HG03442 (cell line): ENCODE results near the gene ABCC1.

ENCODE experiments used
- ATAC-seq: cut with Tn5 transposase; IDR thresholded peaks from one replicate; pipeline ENCODE4 v1.9.1; 2021; ENCODE audit warnings: mild to moderate bottlenecking, moderate library complexity; ENCODE audit not compliant: unreplicated experiment

Gene ABCC1

DNA sequence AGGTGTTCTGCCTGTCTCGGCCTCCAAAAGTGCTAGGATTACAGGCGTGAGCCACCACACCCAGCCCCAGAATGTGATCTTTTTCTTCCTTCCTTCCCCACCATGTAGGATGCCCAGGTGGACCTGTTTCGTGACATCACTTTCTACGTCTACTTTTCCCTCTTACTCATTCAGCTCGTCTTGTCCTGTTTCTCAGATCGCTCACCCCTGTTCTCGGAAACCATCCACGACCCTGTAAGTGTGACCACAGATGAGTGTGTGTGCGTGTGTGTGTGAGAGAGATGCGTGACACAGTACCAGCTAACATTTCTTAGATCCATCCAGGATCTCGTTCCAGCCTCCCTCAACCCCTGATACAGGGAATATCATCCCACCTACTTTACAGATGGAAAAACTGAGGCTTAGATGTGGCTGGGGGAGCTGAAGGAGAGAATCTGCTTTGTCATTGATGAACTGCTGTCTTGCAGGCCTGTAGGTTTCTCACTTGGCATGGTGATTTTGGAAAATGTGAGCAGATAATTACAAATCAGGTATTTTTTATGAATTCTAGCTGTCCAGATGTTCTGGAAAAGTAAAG, 67.1 kb downstream of the ABCC1 start:
- ATAC-seq = no peak

DNA sequence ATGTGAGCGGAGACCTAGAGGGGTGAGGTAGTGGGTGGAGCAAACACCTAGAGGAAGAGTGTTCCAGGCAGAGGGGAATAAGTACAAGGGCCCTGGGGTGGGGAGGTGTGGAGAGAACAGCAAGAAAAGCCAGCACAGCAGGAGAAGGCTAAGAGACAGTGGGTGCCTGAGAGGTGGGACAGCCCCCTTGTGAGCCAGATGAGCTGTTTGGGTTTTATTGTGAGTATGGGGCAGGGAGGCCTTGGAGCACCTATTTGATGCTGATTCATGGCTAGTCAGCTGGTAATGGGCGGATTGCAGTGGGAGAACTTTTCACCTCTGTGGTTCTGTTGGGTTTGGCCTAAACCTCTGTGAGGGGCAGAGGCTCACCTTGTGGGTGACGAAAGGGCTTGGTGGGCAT, 68.4 kb downstream of the ABCC1 start:
- no peak for ATAC-seq

DNA sequence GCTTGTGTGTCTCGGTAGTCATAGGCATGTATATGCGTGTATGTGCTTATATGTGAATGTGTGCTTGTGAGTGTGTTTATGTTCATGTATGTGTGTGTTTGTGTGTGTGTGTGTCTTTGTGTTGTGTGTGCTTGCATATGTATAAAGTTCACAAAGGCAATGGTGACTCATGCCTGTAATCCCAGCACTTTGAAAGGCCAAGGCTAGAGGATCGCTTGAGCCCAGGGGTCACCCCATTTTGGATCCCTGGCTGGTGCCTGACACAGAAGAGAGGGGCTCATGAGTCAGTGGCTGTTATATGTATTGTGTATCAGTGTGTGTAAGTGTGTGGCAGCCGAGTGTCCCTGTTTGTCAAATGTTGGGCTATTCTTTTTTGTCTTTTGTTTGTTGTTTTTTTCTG, 69.3 kb downstream of the ABCC1 start:
- no peak for ATAC-seq

DNA sequence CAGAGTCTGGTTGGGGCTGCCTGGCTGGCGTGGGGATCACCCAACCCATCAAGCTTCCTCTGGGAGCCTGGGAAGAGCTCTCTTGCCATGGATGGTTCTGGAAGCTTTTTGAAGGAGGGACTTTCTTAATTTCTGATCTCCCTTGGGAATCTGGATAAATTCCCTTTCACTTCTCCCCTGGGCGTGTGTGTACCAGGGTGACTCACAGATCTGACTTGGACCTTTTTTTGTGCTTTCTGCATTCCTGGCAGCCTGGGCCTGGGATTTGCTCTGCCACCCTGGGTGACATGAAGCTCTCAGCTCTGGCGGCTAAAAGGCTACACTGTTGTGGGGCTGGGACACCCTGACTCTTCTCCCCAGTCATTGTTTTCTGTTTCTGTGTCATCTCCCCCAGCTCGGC, 70.1 kb downstream of the ABCC1 start:
- ATAC-seq = no peak

DNA sequence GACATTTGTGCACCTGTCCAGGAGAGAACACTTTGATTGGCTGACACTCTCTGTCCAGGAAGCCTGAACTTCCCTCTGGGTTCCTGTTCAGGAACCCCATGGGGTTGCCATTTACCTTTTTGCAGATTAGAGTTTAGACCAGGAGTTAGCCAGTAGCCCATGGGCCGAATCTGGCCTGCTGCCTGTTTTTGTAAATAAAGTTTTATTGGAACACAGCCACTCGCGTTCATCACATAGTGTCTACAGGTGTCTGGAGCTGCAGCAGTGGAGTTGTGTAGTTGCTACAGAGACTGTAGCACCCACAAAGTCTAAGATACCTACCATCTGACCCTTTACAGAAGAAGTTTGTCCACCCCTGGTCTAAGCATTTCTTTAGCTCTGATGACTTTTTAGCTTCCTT, 70.9 kb downstream of the ABCC1 start:
- no peak for ATAC-seq

DNA sequence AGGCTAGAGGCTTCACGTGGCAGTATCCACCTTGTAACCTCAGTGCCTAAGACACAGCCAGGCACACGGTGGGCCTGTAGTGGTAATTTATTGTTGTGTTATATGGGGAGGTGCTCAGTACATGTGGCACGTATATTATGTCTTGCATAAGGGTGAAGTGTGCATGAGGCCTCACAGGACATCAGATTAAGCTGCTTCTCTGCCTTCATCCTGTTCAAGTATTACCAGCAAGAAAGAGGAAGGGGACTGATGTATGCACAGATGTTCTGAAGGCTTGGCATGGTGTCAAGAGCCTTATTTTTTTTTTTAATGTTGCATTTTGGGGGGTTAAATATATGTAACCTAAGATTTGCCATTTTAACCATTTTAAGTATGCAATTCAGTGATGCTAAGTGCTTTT, 71.6 kb downstream of the ABCC1 start:
- no peak for ATAC-seq

DNA sequence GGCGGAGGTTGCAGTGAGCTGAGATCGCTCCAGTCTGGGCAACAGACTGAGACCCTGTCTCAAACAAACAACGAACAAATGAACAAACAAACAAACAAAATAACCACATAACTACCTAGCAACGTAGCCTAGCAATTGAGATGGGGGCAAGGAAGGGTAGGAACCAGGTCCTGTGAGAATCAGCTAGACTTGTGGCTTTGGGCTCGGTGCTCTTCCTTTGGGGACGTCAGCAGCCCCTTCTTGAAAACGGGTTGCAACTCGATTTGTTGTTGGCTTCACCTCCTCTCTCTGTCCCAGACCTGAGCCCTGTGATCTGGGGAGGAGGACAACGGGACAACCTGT, 72.2 kb downstream of the ABCC1 start:
- ATAC-seq = no peak

DNA sequence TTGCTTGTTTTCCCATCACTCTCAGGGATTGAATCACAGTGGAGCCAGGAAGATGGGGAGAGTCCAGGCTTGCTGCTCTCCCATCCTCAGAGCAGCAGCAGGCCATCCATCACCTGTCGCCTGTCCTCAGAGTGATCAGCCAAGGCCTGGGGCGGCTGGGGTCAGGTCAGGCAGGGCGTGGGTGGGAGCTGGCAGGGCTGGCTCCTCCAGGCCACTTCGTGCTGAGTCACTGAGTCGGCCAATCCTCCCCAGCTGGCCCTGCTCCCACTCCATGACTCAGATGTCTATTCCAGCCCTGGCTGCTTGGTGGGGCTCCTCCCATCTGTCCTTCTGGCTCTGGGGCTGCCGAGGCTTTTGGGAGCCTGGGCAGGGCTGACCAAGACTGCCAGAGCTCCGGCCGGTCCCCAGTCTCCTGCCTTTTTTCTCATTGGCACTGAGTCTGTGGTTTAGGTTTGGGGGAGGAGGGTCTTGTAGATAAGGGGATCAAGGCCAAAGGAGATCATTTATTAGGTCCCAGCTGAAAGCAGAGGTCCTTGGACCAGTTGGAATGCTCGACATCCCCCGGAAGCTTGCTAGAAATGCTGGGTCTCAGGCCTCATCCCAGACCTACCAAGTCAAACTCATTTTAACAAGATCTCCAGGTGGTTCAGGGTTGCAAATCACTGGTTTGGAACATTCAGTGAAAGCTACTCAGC, 72.7 kb downstream of the ABCC1 start:
- no peak for ATAC-seq

DNA sequence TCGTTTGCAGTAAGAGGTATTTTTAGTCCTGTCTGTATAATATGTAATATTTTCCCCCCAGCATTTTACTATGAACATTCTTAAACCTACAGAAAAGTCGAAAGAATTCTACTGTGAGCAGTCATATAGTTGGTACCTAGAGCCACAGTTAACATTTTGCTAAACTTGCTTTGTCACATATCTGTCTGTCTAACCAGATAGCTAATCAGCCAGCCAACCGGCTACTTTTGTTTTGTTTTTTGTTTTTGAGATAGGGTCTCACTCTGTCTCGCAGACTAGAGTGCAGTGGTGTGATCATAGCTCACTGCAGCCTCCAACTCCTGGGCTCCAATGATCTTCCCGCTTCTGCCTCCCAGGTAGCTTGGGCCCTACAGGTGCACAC, 73.3 kb downstream of the ABCC1 start:
- ATAC-seq = no peak

DNA sequence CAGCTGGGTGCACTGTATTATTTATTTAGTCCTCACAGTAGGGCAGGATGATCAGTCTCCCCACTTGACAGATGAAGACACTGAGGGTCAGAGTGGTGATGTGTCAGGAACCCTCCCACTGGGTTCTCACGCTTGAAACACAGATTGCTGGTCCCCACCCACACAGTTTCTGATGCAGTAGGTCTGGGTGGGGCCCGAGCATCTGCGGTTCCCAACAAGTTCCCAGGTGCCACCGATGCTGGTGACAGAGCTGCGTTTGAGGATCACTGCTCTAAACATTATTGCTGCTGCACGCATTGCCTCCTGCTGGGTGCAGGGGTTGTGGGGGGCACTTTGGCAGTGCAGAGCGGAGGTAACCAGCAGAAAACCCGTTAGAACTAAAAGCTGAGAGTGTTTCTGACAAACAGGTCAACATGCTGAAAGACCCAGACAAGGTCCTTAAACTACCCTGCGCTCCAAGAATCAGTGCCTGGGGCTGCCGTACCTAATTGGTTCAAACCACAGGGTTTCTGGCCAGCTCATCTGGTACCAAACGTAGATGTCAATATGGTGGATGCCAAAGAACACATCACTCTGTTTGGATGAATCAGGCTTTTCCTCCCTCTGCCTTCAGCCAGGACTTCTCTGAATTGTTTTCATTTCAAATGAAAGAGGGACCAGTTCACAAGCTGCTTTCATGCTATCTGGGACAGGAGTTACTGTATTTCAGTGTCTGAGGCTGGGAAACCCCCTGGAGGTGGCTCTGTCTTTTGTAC, 76.0 kb downstream of the ABCC1 start:
- ATAC-seq = peak; percentile 71

DNA sequence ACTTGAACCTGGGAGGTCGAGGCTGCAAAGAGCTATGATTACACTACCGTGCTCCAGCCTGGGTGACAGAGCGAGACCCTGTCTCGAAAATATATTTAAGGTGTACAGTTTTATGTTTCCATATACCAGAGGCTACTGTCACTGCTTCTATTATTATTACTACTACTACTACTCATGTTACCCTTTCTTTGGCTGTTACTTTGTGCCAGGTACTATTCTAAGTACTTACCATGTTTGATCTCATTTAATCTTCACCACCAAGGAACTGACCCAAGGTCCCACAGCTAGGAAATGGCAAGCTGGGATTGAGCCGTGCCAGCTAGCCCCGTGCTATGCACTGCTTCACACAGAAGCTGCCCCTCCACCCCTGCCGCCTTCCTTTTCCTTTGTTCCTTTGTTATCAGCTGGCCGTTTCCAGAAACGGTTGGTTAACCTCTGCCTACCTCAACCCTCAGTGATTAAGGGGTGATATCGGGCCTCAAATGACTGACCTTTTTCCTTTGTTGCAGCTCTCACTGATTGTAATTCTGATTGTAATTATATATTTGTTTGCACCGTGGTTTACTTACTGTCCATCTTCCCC, 78.4 kb downstream of the ABCC1 start:
- ATAC-seq = no peak

DNA sequence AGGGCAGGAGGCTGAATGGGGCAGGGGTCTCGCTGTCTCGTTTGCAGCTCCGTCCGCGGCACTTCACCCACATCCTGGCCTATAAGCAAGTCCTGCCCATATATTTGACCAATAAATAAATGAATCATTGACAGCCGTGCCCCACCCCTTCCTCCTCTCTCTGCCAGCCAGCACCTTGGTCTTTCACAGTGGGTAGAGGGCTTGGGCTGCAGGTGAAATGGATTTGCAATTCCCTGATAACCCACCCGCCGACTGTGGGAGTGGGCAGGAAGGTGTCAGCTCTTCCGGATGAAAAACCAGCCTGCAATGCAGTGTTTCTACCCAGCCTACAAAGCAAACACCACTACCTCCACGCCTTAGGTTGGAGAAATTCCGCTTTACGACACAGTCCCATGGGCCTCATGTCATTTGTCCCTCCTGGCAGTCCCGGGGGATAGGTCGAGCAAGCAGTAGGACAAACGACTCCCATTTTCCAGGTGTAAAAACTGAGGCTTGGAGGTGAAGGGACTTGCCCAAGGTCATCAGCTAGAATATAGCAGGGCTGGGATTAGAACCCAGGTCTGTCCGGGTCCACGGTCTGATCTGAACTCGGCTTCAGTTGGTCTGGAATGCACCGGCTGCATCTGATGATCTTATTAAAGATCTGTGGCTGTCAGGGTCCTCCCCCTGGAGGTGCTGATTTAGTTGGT, 79.0 kb downstream of the ABCC1 start:
- no peak for ATAC-seq

DNA sequence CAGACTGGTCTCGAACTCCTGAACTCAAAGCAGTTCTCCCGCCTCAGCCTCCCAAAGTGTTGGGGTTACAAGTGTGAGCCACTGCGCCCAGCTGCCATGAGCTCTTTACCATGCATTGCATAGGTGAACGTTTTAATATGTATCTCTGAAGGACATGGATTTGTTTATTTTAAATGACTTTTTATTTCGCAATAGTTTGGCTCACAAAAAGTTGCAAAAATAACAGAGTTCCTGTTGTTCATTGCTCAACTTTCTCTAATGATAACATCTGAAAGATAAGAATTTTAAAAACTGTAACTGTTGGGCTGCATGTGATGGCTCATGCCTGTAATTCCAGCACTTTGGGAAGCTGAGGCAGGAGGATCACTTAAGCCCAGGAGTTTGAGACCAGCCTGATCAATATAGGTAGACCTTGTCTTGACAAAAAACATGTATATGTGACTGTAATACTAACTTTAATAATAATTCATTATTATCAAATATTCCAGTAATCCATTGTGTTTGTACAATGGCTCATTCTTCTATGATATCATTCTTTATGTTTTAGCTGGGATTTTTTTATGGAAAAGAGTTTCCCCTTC, 80.1 kb downstream of the ABCC1 start:
- no peak for ATAC-seq

DNA sequence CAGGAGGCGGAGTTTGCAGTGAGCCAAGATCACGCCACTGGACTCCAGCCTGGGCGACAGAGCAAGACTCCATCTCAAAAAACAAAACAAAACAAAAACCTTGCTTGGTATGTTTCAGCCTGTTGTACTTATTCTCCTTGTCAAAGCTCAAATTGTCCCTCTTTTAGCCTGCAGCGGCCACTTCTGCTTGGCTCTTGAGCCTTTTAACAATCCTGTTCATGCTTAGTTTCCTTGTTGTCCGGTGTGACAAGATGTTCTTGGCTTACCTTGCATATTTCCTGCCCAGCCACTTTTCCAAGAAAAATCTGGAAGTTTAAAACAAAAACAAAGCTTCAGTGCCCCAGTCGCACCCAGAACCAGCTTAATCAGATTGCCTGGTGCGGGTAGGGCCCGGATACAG, 81.0 kb downstream of the ABCC1 start:
- no peak for ATAC-seq

DNA sequence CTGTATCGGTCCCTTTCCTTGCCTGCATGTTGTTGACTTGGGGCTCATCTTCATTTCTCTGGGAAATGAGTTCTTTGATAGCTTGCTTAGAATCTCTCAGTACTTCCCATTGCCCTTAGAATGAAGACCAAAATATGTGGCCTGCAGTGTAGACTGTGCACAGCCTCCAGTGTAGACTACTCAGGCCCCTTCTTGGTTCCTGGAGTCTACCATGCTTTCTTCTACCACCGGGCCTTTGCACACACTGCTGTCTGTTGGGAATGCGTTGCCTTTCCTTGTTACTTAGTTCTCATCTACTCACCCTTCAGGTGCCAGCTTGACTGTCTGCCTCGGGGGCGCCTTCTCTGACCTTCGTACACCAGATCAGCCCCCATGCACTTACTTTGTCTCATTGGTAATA, 82.0 kb downstream of the ABCC1 start:
- ATAC-seq = no peak

DNA sequence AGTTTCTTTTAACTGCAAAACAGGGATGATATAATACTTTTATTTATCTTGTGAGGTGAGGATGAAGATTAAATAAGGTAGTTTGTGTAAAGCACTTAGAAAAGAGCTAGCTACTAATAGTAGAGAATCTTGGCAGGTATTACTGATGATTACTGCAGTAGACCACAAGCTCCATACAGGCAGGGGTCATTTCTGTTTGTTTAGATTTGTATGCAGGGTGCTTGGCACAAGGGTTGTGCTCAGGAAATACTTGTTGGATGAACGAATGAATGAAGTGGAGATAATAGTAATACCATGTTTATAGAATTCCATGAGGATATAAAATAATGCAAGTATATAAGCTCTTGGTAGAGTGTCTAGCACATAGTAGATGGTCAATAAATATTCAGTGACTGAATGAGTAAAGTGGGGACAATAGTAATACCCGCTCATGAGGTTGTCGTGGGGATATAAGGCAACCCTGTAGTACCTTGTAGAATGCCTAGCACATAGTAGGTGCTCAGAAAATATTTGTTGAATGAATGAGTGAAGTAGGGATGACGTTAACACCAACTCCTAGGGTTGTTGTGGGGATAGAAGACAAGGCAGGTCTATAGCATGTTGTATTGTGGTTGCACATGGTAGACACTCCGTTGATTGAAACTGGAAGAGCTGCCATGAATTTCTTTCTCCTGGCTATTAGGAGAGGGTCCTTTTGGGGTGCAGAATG, 83.0 kb downstream of the ABCC1 start:
- ATAC-seq = no peak

DNA sequence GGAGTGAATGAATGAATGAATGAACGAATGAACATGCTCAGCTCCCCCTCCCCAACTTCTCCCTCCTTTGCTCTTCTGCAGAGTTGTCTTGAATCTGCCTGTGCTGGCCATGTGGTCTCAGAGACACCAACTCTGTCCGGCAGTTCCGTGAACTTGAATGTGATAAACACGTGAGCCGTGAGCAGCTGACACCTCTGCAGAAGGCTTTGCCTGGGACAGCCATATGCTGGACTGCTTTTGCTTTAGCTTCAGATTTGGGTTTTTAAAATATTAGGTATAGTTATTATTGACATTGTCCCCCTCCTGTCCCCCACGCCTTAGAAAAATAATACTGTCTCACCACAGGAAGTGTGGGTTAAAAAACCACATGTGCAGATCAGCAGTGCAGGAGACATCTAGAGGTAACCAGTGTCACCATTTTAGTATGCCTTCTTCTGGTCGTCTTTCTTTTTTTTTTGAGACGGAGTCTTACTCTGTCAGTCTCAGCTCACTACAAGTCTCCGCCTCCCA, 83.8 kb downstream of the ABCC1 start:
- no peak for ATAC-seq

DNA sequence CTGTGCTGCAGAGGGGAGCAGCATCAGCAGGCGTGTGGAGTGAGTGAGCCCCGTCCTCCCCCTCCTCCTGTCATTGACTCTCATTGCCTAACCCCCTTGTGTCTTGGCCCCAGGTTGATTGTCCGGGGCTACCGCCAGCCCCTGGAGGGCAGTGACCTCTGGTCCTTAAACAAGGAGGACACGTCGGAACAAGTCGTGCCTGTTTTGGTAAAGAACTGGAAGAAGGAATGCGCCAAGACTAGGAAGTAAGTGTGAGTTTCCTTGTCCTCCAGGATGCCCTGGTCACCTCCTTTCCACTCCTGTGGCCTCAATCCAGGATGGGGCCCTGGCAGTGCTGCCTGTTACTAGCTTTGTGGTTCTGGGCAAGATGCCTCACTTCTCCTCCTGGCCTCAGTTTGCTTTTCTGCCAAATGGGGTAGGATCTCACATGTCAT, 87.0 kb downstream of the ABCC1 start:
- no peak for ATAC-seq

DNA sequence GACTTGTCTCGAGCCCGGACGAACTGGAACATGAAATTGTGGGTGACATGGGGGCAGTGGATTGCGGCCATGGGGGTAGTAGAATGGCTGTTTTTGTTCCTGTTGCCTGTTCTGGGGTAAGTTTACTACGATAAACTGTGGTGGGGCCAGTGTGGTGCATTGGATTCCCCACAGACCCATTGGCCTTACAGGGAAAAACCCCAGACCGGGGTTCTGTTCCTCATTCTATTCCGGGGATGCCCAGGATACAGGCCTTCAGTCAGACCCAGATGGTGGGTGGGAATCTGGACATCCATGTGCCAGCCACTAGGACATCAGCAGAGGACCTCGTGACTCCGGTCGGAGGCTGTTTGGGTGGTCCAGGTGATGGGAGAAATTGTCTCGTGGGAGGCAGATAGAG, 88.1 kb downstream of the ABCC1 start:
- no peak for ATAC-seq

DNA sequence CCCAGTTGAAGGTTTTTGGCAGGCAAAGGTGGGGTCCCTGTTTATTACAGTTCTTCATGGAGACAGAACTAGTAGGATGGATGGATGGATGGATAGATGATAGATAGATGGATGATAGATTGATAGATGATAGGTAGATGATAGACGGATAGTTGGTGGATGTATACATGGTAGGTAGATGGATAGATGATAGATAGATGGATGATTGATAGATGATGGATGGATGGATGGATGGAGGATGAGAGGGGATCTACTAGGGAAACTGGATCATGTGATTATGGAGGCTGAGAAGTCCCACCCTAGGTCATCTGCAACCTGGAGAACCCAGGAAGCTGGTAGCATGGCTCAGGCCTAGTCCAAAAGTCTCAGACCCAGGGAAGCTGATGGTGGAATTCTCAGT, 88.6 kb downstream of the ABCC1 start:
- ATAC-seq = no peak
